Measurements from ENCODE around the gene POU2AF1.

POU2AF1 gene

DNA sequence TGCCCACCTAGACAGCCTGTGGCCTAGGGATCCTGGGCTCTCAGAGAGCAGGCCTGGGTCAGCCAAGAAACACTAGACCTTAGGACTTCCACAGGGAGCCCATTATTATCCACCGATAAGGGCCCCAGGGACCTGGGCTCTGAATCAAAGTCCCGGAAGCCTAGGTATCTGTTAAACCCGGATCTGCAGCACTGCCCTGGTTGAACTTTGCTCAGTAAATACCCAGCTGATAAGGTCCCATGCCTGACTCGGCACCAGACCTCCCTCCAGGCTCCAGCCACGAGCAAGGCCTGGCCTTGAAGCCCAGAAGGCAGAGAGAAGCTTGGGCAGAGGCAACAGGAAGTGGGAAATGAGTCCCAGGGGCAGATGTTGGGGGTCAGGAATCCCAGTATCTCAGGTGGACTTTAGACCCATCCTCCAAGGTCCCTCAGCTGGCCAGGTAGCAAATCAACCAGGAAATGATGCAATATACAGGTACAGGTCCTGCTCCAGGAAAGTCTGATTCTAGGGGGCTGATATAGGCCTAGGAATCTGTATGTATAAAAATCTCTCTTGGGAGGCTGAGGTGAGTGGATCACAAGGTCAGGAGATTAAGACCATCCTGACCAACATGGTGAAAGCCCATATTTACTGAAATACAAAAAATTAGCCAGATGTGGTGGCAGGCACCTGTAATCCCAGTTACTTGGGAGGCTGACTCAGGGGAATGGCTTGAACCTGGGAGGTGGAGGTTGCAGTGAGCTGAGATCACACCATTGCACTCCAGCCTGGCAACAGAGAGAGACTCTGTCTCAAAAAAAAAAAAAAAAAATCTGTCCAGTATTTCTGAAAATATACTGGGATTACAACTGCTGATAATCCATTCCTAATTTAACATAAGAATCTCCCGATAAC, 18.7 kb downstream of the POU2AF1 start:
- no peak for DNase-seq

DNA sequence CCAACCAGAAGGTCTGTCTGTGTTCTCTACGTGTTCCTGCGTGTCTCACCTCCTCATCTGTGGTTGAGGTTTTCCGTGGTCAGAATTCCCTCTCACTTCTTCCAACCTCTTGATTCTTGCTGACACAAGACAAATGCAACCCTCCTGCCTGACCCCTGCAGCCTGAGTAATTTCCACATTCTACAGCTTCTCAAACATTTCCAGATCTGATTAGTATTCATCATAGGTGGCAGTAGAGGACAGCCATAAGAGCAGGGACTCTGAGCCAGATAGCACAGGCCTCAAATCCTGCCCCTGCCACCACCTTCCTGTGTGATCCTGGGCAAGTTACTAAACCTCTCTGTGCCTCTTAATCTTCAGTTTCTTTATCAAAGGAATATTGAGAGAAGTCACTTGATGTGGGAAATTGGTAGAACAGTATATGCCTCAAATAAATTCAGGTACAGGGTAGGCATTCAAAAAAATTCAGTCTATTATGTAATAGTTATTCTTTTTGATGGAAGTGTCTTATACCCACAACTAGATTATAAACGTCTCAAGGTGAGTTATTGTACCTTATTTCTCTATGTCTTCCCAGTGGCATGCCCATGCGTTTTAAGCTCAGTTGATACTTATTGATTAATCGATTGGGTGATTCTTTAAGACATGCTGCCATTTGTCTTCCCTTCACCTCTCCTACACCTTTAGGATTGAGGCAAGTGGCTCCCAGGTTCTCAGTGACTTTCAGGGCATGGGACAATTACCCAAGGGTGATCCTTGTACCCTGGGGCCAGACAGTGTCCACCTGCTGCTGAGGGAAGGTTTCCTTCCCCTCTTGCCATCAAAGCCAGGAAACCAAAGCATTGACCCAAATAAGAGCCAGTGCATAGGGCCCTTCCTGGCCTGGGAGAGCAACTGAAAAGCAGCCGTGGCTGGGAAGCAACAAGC, 19.6 kb downstream of the POU2AF1 start:
- peak in 1 of 2 experiments; percentile 5 for DNase-seq

DNA sequence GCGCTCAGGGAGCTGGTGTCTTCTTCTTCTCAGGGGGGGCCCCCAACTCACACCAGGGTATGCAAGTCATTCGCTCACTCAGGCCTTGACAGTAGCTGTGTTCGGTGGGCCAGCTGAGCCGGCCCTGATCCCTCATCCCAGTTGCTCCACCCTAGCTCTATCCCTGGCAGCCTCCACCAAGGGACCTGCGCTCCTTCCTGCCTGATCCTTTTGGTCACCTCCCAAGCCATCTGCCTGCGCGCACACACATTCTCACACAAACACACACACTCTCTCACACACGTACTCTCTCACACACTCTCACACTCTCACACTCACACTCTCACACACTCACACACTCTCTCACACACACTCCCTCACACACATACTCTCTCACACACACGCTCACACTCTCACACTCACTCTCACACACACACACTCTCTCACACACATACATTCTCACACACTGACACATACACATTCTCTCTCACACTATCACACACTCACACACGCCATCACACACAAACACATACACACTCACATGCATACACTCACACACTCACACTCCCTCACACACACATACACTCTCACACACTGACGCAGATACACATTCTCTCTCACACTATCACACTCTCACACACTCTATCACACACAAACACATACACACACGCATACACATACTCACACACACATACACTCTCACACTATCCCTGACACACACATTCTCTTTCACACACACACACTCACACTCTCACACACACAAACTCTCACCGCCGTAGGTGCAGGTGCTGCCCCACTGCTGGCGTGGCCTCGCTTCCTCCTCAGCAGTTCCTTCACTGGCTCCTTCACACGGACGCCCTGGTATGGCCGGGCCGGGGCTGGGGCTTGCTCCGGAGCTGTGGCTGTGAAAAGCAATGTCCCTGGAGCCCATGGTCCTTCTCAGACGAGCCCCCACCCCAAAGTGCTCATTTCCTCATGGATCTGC, 20.8 kb downstream of the POU2AF1 start:
- DNase-seq = no peak

DNA sequence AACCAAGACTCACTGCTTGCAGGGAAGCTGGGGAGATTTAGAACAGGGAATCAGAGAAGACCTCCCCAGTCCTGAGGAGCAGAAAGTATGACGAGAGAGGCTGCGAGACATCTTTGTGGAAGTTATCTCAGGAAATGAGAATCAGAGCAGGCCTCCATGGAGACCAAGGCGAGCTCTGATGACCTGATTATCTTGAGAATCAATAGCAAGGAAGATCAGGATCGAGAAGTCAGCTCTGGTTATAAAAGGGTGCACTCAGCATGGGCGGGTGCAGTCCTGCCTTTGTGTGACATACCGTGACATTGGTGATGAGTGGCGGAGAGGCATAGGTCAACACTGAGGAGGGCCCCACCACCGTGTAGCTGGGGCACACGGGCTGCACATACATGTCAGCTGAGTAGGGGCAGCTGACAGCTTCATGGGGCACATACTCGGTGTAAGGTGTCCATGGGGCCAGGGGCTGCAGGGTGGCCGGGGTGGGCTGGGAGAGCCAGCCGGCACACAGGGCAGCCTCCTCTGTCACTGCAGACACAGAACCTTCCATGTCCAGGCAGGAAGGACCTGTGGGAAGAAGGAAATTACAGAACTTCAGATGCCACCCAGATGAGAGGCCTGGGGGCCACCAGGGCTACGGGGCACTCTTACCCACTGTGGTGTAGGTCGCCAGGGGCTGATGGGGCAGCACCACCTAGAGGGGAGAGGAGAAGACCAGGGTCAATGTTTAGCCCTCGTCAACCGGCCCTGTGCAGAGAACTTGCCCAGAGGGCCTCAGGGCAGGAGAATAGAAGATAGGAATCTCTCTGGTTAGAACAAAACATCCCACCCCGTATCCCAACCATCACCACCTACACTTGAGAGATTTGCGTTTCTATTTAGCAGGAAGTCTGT, 21.7 kb downstream of the POU2AF1 start:
- DNase-seq = peak in 1 of 2 experiments; percentile 13

DNA sequence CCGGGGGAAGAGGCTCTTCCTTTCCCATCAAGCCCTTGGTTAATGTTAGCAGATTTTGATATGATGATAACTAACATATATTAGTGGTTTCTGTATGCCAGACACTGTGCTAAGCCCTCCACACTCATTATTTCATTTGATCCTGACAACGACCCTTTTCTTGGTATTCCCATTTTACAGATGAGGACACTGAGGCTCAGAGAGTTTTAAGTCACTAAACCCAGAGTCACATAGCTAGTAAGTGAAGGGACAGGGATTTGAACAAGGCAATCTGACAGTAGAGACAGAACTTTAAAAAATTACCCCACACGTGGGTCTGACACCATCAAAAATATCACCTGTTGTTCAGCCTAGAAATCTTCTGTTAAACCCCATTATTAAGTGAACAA, 22.4 kb downstream of the POU2AF1 start:
- DNase-seq = no peak

DNA sequence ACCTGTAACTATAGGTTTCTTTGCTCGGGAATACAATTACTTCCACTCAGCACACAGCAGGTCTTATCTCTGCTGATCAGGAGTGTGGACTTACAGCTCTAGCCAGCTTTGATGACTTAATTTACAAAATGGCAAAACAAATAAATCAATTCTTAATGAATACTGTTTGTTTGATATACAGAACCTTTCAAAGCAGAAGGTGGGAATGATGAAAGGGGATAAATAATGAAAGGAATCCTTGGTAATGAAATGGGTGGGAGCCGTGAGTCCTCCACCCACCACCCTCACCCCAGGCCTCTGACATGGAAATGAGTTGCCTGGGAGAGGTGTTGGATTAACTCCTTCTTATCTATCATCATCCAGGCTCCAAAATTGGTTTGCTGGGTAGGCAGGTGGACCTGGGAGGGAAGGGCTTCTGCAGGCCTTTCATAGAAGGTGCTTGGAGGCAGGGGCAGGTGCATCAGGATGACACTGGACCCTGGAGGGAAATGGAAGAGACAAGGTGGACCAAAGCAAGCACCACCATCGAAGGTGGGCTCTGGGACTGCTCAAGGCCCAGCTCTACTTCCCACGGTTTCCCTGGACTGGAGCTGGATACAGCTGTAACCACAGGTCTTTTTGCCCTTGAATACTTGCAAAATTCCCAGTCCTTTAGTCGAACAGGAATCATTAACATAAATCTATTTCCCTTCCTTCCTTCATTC, 23.0 kb downstream of the POU2AF1 start:
- no peak for DNase-seq

DNA sequence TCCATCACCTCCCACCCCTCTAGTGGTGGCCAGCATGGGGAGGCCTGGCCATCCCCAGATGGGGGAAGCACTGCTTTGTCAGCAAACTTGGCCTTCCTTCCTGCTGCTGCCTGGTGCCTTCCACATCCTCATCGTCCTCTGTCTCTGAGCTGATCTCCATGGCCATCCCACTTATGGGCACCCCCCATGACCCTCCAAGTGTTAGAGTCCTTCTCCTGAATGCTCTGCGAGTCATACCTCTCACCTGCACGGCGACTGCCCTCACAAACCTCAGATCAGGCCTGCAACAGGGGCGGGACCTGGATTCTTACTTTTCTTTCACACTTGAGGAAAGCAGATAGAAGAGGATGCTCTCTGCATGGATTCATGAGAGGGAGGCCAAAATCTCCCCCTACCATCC, 24.0 kb downstream of the POU2AF1 start:
- no peak for DNase-seq

DNA sequence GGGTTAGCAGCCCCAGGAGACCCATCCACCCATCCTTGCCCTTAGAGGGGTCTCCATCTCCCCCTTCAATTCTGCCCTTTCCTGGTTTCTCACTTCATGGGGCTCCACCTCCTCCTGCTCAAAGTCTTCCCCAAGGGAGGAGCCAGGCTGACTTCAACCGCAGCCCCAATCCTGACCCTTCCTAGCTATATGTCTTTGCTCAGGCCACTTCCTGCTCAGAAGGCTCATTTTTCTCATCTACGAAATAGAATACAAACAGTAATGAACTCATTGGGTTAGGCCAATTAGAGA, 24.5 kb downstream of the POU2AF1 start:
- no peak for DNase-seq

DNA sequence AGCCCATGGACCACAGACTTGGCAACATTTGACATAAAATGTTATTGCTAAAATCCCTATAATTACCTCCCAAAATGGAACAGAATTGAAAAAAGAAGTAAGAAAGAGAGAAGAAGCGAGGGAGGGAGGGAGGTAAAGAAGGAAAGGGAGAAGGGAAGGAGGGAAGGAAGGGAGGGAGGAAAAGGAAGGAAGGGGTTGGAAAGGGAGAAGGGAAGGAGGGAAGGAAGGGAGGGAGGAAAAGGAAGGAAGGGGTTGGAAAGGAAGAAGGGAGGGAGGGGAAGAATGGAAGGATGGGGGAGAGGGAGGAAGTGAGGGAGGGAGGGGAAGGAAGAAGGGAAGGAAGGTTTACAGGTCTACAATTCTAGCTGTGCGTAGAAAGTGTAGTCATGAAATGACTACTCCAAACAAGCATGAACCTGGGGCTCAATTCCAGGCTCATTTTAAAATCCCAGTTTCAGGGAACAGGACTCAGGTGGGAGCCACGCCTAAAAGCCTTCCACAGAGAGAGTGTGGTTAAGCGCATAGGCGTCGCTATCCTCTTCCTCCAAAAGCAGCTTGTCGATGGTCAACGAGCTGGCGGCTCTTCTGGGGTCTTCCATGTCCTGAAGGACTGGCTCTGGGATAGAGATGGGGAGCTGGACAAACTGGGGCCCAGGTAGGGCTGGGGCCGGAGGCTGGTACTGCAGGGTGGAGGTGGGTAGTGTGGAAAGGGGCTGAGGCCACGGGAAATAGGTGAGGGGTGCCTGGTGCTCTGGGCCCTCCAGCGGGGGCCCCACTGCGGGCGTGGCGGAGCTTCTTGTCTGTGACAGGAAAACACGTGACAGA, 25.1 kb downstream of the POU2AF1 start:
- no peak for DNase-seq

DNA sequence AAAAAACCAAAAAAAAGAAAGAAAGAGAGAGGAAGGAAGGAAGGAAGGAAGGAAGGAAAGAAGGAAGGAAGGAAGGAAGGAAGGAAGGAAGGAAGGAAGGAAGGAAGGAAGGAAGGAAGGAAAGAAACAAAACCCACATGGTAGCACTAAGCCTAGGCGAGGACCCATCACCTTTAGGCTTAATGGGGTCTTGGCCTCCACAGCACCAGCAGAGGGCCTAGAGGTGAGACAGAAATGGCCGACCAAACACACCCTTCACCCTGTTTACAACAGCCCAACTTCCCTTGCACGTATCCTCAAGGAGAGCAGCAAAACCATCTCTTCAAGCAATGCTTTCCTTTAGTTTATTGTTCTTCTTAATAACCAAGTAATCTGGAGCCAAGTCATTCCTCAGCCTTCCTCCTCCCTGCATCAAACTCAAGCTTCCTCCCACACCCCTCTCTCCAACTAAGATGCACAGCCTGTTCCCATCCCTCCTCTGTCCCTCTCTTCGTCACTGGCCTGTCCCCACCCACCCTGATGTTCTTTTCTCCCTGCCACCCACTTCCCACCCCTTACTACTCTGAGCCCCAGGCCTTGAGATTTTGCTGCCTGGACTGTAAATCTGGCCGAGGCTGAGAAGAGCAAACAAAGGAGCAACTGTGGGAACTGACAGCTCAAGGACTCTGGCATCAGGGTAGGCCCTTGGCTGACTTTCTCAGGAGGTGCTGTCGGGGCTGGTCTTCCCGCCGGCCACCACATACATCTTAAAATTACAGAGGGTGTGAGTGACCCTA, 26.0 kb downstream of the POU2AF1 start:
- DNase-seq = no peak

DNA sequence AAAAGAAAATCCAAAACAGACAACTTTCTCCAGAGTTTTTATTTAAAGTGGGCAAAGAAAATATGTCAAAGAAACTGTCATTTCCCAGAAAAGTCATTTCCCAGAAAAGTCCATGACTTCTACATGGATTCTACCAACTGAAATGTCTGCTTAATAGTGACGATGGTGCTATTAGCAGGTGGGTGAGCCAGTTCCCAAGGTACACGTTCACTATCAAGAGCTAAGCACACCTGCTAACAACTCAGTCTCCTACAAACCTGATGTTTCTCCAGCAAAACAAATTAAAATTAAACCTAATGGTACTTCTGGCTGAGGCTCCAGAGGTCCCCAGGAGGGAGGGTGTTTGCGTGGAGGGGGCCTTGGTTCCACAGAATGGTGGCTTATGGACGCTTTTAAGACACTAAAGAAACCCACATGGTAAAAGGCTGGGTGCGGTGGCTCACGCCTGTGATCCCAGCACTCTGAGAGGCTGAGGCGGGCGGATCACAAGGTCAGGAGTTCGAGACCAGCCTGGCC, 26.8 kb downstream of the POU2AF1 start:
- no peak for DNase-seq

DNA sequence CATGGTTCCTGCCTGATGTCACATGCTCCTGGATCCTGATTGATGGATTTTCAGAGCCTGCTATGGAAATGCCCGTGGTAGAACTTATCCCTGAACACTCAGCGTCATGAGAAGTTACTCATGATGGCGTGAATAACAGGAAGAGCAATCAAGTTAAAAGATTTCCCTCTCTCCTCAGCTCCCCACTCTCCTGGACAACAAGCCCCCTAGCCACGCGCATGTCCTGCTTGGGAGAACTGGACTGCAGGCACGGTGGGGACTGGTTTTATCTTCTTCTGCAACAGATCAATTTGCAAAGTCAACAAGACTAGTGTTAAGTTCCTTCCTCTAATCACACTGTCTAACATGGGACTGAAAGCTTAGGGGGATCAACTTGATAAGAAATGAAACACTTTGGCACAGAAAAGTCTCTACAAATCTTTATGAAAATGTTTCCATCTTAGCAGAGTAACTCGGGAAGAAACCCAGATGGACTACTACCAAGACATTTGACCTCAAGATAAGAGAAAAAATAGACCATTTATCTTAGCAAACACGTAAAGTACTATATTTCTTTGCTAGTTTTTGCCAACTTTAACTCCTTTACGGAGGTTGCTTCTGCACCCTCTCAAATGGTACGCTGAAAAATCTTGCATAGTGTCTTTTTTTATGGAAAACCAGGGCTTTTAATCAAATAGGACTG, 27.6 kb downstream of the POU2AF1 start:
- no peak for DNase-seq

DNA sequence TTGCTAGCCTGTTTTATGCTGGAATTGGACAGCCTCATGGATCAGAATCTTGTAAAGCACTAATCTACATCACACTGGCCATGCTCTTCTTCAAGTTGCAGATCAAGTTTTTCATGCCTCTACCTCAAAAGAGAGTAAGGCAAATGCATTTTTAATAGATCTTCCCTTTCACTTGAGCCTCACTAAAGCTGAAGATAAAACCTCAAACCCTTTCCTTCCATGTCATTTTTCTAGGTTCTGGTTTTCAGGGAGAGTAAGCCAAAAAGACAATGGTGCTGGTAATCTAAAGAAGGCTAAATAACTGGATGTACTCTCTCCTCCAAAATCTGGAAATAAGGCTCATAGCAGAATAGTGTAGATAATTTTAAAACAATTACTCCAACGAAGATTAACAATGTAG, 28.3 kb downstream of the POU2AF1 start:
- DNase-seq = no peak

DNA sequence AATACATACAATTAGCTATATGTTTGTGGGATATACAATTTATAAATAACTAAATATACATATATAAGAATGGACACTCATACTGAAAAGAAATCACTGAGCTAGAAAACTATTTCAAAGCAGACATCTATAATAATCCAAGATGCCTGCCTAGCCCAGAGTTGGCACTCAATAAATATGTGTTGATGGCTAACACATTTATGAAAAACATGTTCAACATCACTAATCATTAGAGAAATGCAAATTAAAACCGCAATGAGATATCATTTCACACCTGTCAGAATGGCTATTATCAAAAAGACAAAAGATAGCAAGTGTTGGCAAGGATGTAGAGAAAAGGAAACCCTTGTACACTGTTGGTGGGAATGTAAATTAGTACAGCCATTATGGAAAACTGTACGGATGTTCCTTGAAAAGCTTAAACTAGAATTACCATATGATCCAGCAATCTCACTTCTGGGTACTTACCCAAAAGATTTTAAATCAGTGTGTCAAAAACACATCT, 29.8 kb downstream of the POU2AF1 start:
- no peak for DNase-seq

DNA sequence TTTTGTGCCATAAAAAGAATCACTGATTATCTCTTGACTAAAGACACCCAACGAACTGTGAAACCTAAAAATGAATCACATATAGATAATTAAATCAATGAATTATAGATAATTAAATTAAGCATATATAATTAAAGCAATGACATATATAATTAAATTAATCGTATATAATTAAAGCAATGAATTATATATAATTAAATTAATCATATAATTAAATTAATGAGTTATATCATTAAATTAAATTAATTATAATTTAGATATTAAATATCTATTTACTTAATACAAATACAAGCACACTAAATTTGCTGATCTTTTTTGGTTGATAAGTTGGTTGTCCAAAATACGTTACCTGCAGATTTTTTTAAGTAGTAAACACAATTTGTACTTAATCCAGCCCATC, 30.9 kb downstream of the POU2AF1 start:
- no peak for DNase-seq

DNA sequence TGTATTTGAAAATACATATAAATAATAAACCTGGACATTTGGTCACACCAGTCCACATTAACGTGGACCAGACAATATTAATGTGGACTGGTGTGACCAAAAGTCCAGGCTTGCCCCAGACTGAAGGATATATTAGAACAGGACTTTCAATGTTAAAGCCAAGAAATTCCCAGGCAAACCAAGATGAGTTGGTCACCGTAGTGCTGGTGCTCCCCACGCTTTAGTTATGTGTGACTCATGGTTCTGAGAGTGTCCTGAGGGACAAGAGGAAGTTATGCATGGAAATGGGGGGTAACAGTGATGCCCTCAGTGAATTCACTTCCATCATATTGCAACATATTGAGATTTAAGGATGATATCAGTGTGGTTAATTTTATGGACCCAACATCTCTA, 31.4 kb downstream of the POU2AF1 start:
- no peak for DNase-seq

DNA sequence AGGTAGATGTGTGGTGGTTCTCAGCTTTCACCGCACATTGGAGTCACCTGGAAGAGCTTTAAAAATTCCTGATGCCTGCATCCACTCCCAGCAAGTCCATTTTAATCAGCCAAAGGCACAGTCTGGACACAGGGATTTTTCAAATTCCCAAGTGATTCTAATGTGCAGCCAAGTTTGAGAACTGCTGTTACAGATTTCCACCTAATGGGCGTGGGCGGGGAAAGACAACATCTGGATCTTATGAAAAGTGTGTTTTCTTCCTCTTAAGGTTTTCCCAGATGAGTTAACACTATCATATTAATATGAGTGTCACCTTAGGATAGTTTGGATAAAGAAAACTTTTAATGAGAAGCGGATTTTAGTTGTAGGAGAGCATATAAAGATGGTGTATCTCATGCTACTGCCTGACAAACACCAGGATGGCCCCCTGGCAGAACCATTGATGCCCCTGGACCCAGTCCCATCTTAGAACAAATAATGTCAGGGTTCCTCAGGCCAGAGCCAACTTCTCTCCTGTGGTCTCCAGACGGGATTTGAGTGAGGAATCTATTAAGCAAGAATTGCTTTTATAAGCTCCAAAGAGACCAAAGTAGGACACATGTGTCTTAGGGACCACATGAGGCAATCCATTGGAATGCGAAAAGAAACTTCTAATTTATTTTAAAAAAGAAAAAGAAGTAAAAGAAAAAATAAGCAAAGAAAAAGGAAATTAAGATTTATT, 31.9 kb downstream of the POU2AF1 start:
- no peak for DNase-seq

DNA sequence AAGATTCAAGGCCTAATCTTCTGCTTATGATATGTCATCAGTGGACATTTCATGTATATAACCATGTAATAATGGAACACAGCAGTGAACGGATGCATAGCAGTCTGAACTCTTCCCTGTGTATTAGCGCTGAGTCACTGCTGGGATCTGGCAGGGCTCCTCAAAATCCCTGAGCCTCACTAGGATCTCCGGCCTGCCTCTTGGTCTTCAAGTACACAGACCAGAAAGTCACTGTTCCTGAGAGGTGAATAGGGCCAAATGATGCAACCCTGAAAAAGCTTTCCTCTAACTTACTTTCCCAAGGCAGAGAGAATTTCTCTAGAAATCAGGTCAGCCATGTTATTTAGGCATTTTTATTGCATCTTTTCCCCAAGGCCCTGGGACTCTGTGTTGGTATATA, 35.0 kb downstream of the POU2AF1 start:
- DNase-seq = no peak

Measured in SHP77 (cell line).